Measurements from ENCODE around the gene HMCN1.

GRCh38 chr1:185850366-185850765, 116.2 kb downstream of the HMCN1 start:
- TF ChIP-seq CTCF (conservative IDR thresholded peaks at IDR 0.05 in 1 of 2, IDR thresholded peaks at IDR 0.05 in 1 of 2; ENCODE audit: extremely low read depth in 1 of 2, insufficient read depth in 1 of 2, low read depth in 1 of 2, low read length in 2 of 2) (no peak), EZH2 (IDR thresholded peaks at IDR 0.05; ENCODE audit: borderline replicate concordance, low read length) (no peak)

Data from mammary epithelial cell (primary cell).